HG02623 (cell line): ENCODE results near the gene PPP1R14C.

Experiments
- ATAC-seq: cut with Tn5 transposase; IDR thresholded peaks from one replicate; pipeline ENCODE4 v1.9.1; 2021; ENCODE audit warnings: moderate library complexity; ENCODE audit not compliant: unreplicated experiment

PPP1R14C gene

GRCh38 chr6:150189122-150189521 lies 46.3 kb downstream of the PPP1R14C start:
- no peak for ATAC-seq

- no peak for ATAC-seq
These were observed 49.0 kb downstream of the PPP1R14C start for GRCh38 chr6:150191809-150192208.

- no peak for ATAC-seq
These were observed 51.4 kb downstream of the PPP1R14C start for GRCh38 chr6:150194195-150194594.

- ATAC-seq: no peak
These were observed 53.2 kb downstream of the PPP1R14C start for GRCh38 chr6:150195996-150196417.

GRCh38 chr6:150196942-150197745 lies 54.3 kb downstream of the PPP1R14C start:
- no peak for ATAC-seq

GRCh38 chr6:150198532-150198931 lies 55.7 kb downstream of the PPP1R14C start:
- ATAC-seq: no peak

- ATAC-seq: no peak
These were observed 56.4 kb downstream of the PPP1R14C start for GRCh38 chr6:150199241-150199640.

- ATAC-seq: no peak
These were observed 57.7 kb downstream of the PPP1R14C start for GRCh38 chr6:150200428-150201100.

- ATAC-seq: no peak
These were observed 58.4 kb downstream of the PPP1R14C start for GRCh38 chr6:150201285-150201684.

- no peak for ATAC-seq
These were observed 59.0 kb downstream of the PPP1R14C start for GRCh38 chr6:150201772-150202329.

- no peak for ATAC-seq
These were observed 59.6 kb downstream of the PPP1R14C start for GRCh38 chr6:150202404-150202803.

GRCh38 chr6:150202934-150203333 lies 60.1 kb downstream of the PPP1R14C start:
- no peak for ATAC-seq

GRCh38 chr6:150203378-150203777 lies 60.5 kb downstream of the PPP1R14C start:
- ATAC-seq: no peak

GRCh38 chr6:150203871-150204545 lies 61.2 kb downstream of the PPP1R14C start:
- no peak for ATAC-seq

GRCh38 chr6:150204705-150205472 lies 62.0 kb downstream of the PPP1R14C start:
- no peak for ATAC-seq

GRCh38 chr6:150207931-150208570 lies 65.2 kb downstream of the PPP1R14C start:
- ATAC-seq: no peak

- ATAC-seq: no peak
These were observed 65.9 kb downstream of the PPP1R14C start for GRCh38 chr6:150208611-150209352.

GRCh38 chr6:150209415-150209814 lies 66.6 kb downstream of the PPP1R14C start:
- no peak for ATAC-seq

- no peak for ATAC-seq
These were observed 69.1 kb downstream of the PPP1R14C start for GRCh38 chr6:150211700-150212511.
